K562 (cell line): Measurements from ENCODE around the gene HLTF. TPM values are rescaled to one million over a fixed set of nuclear protein-coding genes. Genes with fewer than 3 reads are reported as not detected.

Source experiments
- AFF1 ChIP-seq, 2 experiments: fragments of 450-650 bp; IDR thresholded peaks; 2 replicates each; pipeline ENCODE4 v1.6.1; 2018; ENCODE audit warnings: mild to moderate bottlenecking in 2 of 2, low read depth in 1 of 2; ENCODE audit not compliant: partially characterized antibody in 2 of 2
- ATF6 ChIP-seq: sonication (generic); formaldehyde crosslinking; IDR thresholded peaks from 2 replicates; pipeline ENCODE4 v1.4.0; 2020; ENCODE audit warnings: mild to moderate bottlenecking, missing genetic modification reagents
- C11orf30 ChIP-seq: fragments of 450-650 bp; IDR thresholded peaks from 2 replicates; pipeline ENCODE4 v1.6.1; 2016; ENCODE audit warnings: low read depth, mild to moderate bottlenecking
- CHAMP1 ChIP-seq: fragments of 450-650 bp; IDR thresholded peaks from 2 replicates; pipeline ENCODE4 v1.6.1; 2016; ENCODE audit warnings: mild to moderate bottlenecking
- ELF1 ChIP-seq: fragments of 200-800 bp; sonication (Bioruptor generic); IDR thresholded peaks from 2 replicates; pipeline ENCODE4 v1.6.1; 2016; ENCODE audit warnings: missing genetic modification characterization, missing compliant biosample characterization
- FOXP4 ChIP-seq: sonication (generic); formaldehyde crosslinking; IDR thresholded peaks from 2 replicates; pipeline ENCODE4 v1.8.0; 2022; ENCODE audit warnings: mild to moderate bottlenecking, missing genetic modification reagents, borderline replicate concordance
- NFIX ChIP-seq: fragments of 250-450 bp; sonication (Bioruptor Pico); IDR thresholded peaks from 2 replicates; pipeline ENCODE4 v1.4.0; 2020; ENCODE audit warnings: low read depth, mild to moderate bottlenecking, moderate library complexity
- NR1H2 ChIP-seq: sonication (generic); formaldehyde crosslinking; IDR thresholded peaks from 2 replicates; pipeline ENCODE4 v1.4.0; 2020; ENCODE audit warnings: mild to moderate bottlenecking, missing genetic modification reagents
- PKNOX1 ChIP-seq: fragments of 450-650 bp; IDR thresholded peaks from 2 replicates; pipeline ENCODE4 v1.6.1; 2016
- PTTG1 ChIP-seq: fragments of 450-650 bp; IDR thresholded peaks from 2 replicates; pipeline ENCODE4 v1.6.1; 2016; ENCODE audit warnings: low read depth, mild to moderate bottlenecking, missing genetic modification characterization, missing compliant biosample characterization
- RFX5 ChIP-seq: IDR thresholded peaks from 2 replicates; pipeline ENCODE4 v1.6.1; 2011; ENCODE audit warnings: low read depth, mild to moderate bottlenecking, improper control_type of control experiment, low read length
- SRSF9 ChIP-seq: fragments of 200-400 bp; formaldehyde crosslinking; IDR thresholded peaks from 2 replicates; pipeline ENCODE4 v1.6.1; 2017; ENCODE audit warnings: low read depth, low read length, borderline replicate concordance
- TRIM24 ChIP-seq, 2 experiments: fragments of 450-650 bp; IDR thresholded peaks; 2 replicates each; pipeline ENCODE4 v1.6.1; 2016
- ZKSCAN8 ChIP-seq: fragments of 200-800 bp; sonication (Bioruptor generic); IDR thresholded peaks from 2 replicates; pipeline ENCODE4 v1.6.1; 2016; ENCODE audit warnings: missing genetic modification characterization, missing compliant biosample characterization
- polyA plus RNA-seq, 8 experiments: library from polyadenylated mRNA; depleted of rRNA in 4 of 8; stranded (reverse) in 5 of 8; unstranded in 3 of 8; fragments of >200 nt; fragmentation: Nextera tagmentation in 2 of 8; fragmentation: Illumina TruSeq in 1 of 8; extraction: Ambion mirVana in 2 of 8; extraction: Trizol in 1 of 8; gene quantifications; 2 replicates each; pipeline versions ENCODE4 v1.2.1 to v1.2.3, GENCODE V29; 2011 to 2014; ENCODE audit warnings: inconsistent platforms in 1 of 8, missing spikeins in 1 of 8
- total RNA-seq, 7 experiments: library from RNA; depleted of rRNA in 6 of 7; stranded (reverse); fragments of >200 nt in 6 of 7; fragmentation: Illumina TruSeq in 2 of 7; extraction: Trizol in 2 of 7; gene quantifications; 2 replicates each; pipeline versions ENCODE4 v1.2.1 to v1.2.3, GENCODE V29; 2011 to 2021; ENCODE audit warnings: low replicate concordance in 1 of 7

HLTF gene
- total and polyA plus RNA-seq, 9 of the 15 experiments (the other 6 are each of a cell fraction or from before 2014, with no cell fraction given): 35.1 to 82.4 (median 50.4) TPM

- TF ChIP-seq ATF6 (CRISPR knock-in tag): no peak
- TF ChIP-seq C11orf30: no peak
- no peak for TF ChIP-seq RFX5
- no peak for TF ChIP-seq ZKSCAN8 (CRISPR knock-in tag)
- no peak for TF ChIP-seq SRSF9
- no peak for TF ChIP-seq NFIX (CRISPR knock-in tag)
- no peak for TF ChIP-seq PKNOX1
- TF ChIP-seq PTTG1: no peak
- no peak for TF ChIP-seq TRIM24 (IDR thresholded peaks at IDR 0.05)
- TF ChIP-seq CHAMP1: no peak
- no peak for TF ChIP-seq FOXP4 (CRISPR knock-in tag)
- no peak for TF ChIP-seq NR1H2 (CRISPR knock-in tag)
- TF ChIP-seq ELF1 (tag): no peak; the same call in none of the 2 replicates
- no peak for TF ChIP-seq AFF1 (IDR thresholded peaks at IDR 0.05; ENCODE audit: low read depth in 1 of 2, partially characterized antibody in 2 of 2)
These were observed 94.9 kb downstream of the HLTF start, which contains the start of gene GYG1 (continued) for GRCh38 chr3:148991219-148992026.
